BJ (cell line): ENCODE measurements around the gene CTSL. TPM values are rescaled to one million over a fixed set of nuclear protein-coding genes. Genes with fewer than 3 reads are reported as not detected.
"Not testable (repeated sequence)": the region's sequence is repeated elsewhere in the genome, so short reads cannot be mapped to it uniquely, and the experiment has no call there.

Experiments used
- CTCF ChIA-PET: fragments of 350-600 bp; formaldehyde crosslinking; extraction: SDS; loops from one replicate; lab custom pipeline; 2021; ENCODE audit warnings: antibody characterized with exemption, inconsistent platforms; lab: Yijun Ruan, JAX
- POLR2A ChIA-PET: fragments of 300-600 bp; sonication (Branson Sonifier 250); formaldehyde crosslinking; extraction: SDS; loops from one replicate; lab custom pipeline; 2021; ENCODE audit warnings: antibody characterized with exemption; lab: Charles Lee
- DNase-seq: peaks from one replicate; pipeline ENCODE4 v3.0.0-alpha.2; 2011; ENCODE audit warnings: low read depth
- H3K27me3 ChIP-seq: 2 replicates; pipeline ENCODE4 v1.6.0; 2011; ENCODE audit warnings: low read length; ENCODE audit not compliant: control insufficient read depth, insufficient read depth
- H3K36me3 ChIP-seq: 2 replicates; pipeline ENCODE4 v1.5.1; 2011; ENCODE audit warnings: low read length; ENCODE audit not compliant: control insufficient read depth, insufficient read depth
- H3K4me3 ChIP-seq: 2 replicates; pipeline ENCODE4 v1.5.1; 2011; ENCODE audit warnings: low read depth, mild to moderate bottlenecking, control low read depth, low read length
- polyA plus RNA-seq: library from polyadenylated mRNA; depleted of rRNA; stranded (reverse); fragments of >200 nt; gene quantifications from 2 replicates; pipeline ENCODE4 v1.2.3, GENCODE V29; 2011
- TF ChIP-seq, protein P1 (sequence below): IDR thresholded peaks from 2 replicates; pipeline ENCODE4 v1.5.1; 2011; ENCODE audit warnings: low read depth, mild to moderate bottlenecking, control low read depth, inconsistent platforms, low read length, moderate library complexity; ENCODE audit not compliant: insufficient read depth

CTSL gene
- polyA plus RNA-seq, 1 experiment = 146 TPM

DNA sequence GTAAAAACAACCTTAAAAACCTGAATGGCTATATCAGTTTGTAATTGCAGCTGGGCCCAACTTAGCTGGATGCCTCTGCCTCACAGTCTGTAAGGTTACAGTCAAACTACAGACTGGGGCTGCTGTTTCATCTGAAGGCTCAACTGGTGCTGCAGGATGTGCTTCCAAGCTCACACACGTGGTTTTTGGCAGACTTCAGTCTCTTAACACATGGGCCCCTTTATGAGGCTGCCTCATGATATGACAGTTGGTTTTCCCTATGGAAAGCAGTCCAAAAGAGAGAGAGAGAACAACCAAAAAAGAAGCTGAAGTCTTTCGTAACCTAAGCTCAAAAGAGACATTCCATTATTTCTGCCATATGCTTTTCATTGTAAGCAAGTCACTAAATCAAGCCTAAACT is 27.4 kb downstream of the CTSL start:
- DNase-seq = no peak
- ChIA-PET CTCF (interaction anchor here (1.0 kb wide), 1 partner anchor 10 kb away, joined by 3 read pairs; no protein-coding TSS in a partner anchor), POLR2A (no interaction called here)
- TF ChIP-seq, protein P1, sequence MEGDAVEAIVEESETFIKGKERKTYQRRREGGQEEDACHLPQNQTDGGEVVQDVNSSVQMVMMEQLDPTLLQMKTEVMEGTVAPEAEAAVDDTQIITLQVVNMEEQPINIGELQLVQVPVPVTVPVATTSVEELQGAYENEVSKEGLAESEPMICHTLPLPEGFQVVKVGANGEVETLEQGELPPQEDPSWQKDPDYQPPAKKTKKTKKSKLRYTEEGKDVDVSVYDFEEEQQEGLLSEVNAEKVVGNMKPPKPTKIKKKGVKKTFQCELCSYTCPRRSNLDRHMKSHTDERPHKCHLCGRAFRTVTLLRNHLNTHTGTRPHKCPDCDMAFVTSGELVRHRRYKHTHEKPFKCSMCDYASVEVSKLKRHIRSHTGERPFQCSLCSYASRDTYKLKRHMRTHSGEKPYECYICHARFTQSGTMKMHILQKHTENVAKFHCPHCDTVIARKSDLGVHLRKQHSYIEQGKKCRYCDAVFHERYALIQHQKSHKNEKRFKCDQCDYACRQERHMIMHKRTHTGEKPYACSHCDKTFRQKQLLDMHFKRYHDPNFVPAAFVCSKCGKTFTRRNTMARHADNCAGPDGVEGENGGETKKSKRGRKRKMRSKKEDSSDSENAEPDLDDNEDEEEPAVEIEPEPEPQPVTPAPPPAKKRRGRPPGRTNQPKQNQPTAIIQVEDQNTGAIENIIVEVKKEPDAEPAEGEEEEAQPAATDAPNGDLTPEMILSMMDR = no peak
- H3K27me3 ChIP-seq = peaks cover under 1% of the 10 kb centered on the region; the same call in 1 of the 2 replicates
- no peak overlapping the region for H3K4me3 ChIP-seq
- no peaks in the 10 kb centered on the region for H3K36me3 ChIP-seq

DNA sequence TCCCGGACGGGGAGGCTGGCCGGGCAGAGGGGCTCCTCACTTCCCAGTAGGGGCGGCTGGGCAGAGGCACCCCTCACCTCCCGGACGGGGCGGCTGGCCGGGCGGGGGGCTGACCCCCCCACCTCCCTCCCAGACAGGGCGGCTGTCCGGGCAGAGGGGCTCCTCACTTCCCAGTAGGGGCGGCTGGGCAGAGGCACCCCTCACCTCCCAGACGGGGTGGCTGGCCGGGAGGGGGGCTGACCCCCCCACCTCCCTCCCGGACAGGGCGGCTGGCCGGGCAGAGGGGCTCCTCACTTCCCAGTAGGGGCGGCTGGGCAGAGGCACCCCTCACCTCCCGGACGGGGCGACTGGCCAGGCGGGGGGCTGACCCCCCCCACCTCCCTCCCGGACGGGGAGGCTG is 32.4 kb downstream of the CTSL start:
- POLR2A ChIA-PET, H3K4me3 ChIP-seq, H3K27me3 ChIP-seq, H3K36me3 ChIP-seq, CTCF ChIA-PET, DNase-seq: not testable (repeated sequence)

DNA sequence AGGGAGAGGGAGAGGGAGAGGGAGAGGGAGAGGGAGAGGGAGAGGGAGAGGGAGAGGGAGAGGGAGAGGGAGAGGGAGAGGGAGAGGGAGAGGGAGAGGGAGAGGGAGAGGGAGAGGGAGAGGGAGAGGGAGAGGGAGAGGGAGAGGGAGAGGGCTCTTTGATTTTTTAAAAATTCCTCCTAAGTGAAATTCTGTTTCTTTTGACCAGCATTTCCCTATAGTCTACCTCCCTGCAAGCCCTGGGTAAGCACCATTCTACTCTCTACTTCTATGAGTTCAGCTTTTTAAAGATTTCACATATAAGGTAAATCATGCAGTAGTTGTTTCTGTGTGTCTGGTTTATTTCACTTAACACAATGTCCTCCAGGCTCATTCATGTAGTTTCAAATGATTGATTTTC is 34.1 kb downstream of the CTSL start:
- CTCF ChIA-PET, H3K4me3 ChIP-seq, POLR2A ChIA-PET, H3K27me3 ChIP-seq, H3K36me3 ChIP-seq, DNase-seq: not testable (repeated sequence)

DNA sequence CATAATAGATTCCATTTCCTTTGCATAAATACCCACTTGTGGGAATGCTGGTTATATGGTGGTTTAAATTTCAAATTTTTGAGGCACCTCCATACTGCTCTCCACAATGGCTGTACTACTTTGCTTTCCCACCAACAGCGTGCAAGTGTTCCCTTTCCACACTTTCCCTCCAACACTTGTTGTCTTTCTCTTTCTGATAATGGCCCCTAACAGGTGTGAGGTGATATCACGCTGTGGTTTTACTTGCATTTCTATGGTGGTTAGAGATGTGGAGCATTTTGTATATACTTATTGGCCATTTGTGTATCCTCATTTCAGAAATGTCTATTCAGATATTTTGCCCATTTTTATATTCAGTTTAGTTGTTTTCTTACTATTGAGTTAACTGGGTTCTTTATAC is 34.6 kb downstream of the CTSL start:
- no peaks in the 10 kb centered on the region for H3K36me3 ChIP-seq
- ChIA-PET POLR2A (no interaction called here), CTCF (no interaction called here)
- no peak overlapping the region for H3K4me3 ChIP-seq
- no peaks in the 10 kb centered on the region for H3K27me3 ChIP-seq
- TF ChIP-seq, protein P1 = no peak
- DNase-seq = no peak

DNA sequence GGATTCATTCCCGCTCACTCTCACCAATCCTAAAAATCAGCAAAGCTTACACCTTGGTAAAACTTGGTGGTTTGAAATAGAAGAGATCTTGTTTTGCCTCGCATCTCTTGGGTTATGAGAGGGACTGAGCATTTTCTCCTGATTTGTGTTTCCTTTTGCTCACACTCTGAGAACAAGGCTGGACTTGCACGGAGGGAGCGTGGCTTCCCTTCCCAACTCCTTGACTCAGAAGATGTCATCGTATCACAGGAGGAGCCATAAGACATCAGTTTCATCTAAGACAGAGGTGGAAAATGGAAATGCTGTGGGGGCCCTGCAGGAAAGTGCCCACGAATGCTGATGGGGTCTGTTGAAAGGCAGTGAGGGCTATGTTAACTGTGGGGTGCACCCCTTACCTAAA is 37.4 kb downstream of the CTSL start:
- TF ChIP-seq, protein P1 = no peak
- CTCF ChIA-PET = no interaction called here
- Histone ChIP-seq H3K27me3 (no peaks in the 10 kb centered on the region), H3K36me3 (no peaks in the 10 kb centered on the region), H3K4me3 (no peak overlapping the region)
- POLR2A ChIA-PET = no interaction called here
- DNase-seq = no peak

DNA sequence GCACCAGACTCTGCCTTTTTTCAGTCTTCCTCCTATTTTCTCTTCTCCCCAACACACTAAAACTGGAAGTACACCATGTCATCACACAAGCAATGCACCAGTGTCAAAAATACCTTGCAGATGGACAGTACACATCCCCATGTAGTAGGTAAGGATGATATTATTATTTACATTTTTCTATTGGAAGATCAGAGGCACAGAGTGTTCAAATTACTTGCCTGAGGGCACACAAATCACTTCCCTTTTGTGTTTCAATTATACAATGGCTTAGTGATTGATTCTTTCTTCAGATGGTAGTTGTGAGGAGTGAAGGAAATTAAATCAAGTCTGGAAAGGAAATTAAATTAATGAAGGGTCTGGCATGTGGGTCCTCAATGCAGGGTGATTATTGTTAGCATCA is 39.6 kb downstream of the CTSL start:
- CTCF ChIA-PET = no interaction called here

More for the DNA sequence above, 39.6 kb downstream of the CTSL start:
- DNase-seq = no peak
- 0 out of 2 replicates have a peak, but pooled peaks cover 2% of the 10 kb centered on the region for H3K27me3 ChIP-seq
- TF ChIP-seq, protein P1 = no peak
- no peaks in the 10 kb centered on the region for H3K36me3 ChIP-seq
- no peak overlapping the region for H3K4me3 ChIP-seq
- POLR2A ChIA-PET = no interaction called here
